ENCODE measurements around the gene HIP1. TPM values are rescaled to one million over a fixed set of nuclear protein-coding genes. Genes with fewer than 3 reads are reported as not detected.

The HIP1 gene
- total RNA-seq, 2 donors from 2014 or later = 12.2 to 13.6 TPM

DNA sequence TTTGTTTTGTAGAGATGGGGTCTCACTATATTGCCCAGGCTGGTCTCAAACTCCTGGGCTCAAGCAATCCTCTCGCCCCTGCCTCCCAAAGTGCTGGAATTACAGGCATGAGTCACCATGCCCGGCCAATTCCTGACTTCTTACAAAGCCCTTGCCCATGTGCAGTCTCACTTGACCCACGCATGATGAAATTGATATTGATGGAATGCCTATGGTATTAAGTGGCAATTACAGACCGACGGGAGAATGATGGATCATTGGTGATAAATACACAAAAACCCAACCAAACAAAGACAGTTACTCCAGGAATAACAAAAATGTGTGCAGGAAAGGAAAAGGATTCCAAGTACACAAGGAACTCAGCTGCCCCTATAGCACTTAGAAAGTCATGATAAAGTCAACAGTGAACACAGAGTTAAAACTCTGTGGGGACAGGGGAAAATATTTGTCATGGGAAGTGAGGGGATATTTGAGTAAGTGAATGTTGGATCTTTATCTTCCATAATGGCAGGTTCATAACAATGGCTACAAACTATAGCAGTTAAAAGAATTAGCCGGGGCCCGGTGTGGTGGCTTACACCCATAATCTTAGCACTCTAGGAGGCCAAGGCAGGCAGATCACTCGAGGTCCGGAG, 21.6 kb downstream of the HIP1 start:
- DNase-seq (ENCODE audit: low spot score) = no peak
- H3K4me3 ChIP-seq = no peak overlapping the region
- H3K4me1 ChIP-seq = peaks cover 0 to 16% of the 10 kb centered on the region in 2 donors
- TF ChIP-seq, protein P1, sequence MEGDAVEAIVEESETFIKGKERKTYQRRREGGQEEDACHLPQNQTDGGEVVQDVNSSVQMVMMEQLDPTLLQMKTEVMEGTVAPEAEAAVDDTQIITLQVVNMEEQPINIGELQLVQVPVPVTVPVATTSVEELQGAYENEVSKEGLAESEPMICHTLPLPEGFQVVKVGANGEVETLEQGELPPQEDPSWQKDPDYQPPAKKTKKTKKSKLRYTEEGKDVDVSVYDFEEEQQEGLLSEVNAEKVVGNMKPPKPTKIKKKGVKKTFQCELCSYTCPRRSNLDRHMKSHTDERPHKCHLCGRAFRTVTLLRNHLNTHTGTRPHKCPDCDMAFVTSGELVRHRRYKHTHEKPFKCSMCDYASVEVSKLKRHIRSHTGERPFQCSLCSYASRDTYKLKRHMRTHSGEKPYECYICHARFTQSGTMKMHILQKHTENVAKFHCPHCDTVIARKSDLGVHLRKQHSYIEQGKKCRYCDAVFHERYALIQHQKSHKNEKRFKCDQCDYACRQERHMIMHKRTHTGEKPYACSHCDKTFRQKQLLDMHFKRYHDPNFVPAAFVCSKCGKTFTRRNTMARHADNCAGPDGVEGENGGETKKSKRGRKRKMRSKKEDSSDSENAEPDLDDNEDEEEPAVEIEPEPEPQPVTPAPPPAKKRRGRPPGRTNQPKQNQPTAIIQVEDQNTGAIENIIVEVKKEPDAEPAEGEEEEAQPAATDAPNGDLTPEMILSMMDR (IDR thresholded peaks at IDR 0.05) = no peak
- H3K36me3 ChIP-seq = no peaks in the 10 kb centered on the region
- H3K9me3 ChIP-seq = no peaks in the 10 kb centered on the region
- no peaks in the 10 kb centered on the region for H3K27me3 ChIP-seq
- H3K27ac ChIP-seq = no peak overlapping the region

DNA sequence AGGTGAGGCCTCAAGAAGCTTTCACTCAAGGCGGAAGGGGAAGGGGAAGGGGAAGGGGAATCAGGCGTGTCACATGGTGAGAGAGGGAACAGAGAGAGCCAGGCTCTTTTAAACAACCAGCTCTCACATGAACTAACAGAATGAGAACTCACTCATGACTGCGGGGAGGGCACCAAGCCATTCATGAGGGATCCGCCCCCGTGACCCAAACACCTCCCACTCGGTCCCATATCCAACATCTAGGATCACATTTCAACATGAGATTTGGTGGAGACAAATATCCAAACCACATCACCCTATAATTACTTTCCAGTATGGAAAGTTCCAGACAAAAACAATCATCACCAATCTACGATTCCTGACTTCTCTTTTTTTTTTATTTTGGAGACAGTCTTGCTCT, 22.9 kb downstream of the HIP1 start:
- no peaks in the 10 kb centered on the region for H3K9me3 ChIP-seq
- no peaks in the 10 kb centered on the region for H3K36me3 ChIP-seq
- H3K27me3 ChIP-seq = no peaks in the 10 kb centered on the region
- no peak overlapping the region for H3K4me3 ChIP-seq
- TF ChIP-seq, protein P1 (IDR thresholded peaks at IDR 0.05) = no peak
- DNase-seq (ENCODE audit: low spot score) = no peak
- H3K4me1 ChIP-seq = peaks cover 0 to 28% of the 10 kb centered on the region in 2 donors
- H3K27ac ChIP-seq = no peak overlapping the region

DNA sequence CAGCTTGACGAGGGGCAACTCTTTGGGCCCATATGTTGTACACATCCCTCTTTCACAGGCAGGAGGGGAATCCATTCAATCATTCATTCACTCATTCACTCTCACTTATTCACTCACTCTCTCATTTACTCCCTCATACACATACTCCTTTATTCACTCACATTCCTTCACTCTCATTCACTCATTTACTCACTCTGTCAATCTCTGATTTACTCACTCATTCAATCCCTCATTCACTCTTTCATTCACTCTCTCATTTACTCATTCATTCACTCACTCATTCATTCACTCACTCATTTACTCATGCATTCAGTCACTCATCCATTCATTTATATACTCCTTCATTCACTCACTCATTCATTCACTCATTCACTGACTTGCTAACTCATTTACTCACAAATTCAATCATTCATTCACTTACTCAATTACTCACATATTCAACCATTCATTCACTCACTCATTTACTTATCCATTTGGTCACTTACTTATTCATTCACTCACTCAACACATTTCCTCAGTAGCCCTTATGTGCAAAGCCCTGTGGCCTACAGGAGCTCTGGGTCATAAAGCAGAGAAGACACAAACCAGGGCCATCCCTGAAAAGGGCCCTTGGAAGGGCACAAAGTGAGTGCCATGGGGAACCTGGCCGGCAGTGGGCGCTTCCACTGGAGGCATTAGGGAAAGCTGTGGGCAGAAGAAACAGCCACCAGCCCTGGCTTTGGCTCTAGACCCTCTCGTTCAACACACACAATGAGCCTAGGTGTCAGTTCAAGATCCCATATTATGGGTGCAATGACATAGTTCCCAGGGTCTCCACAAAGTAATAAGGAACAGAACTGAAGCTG, 26.0 kb downstream of the HIP1 start:
- Histone ChIP-seq H3K9me3 (peaks cover 6 to 25% of the 10 kb centered on the region in 2 donors), H3K27me3 (no peaks in the 10 kb centered on the region), H3K27ac (peak overlapping the region; percentile 79 to 90), H3K4me1 (peaks cover 0 to 33% of the 10 kb centered on the region in 2 donors), H3K36me3 (no peaks in the 10 kb centered on the region), H3K4me3 (no peak overlapping the region)
- DNase-seq (ENCODE audit: low spot score) = no peak
- TF ChIP-seq, protein P1 (IDR thresholded peaks at IDR 0.05) = no peak

DNA sequence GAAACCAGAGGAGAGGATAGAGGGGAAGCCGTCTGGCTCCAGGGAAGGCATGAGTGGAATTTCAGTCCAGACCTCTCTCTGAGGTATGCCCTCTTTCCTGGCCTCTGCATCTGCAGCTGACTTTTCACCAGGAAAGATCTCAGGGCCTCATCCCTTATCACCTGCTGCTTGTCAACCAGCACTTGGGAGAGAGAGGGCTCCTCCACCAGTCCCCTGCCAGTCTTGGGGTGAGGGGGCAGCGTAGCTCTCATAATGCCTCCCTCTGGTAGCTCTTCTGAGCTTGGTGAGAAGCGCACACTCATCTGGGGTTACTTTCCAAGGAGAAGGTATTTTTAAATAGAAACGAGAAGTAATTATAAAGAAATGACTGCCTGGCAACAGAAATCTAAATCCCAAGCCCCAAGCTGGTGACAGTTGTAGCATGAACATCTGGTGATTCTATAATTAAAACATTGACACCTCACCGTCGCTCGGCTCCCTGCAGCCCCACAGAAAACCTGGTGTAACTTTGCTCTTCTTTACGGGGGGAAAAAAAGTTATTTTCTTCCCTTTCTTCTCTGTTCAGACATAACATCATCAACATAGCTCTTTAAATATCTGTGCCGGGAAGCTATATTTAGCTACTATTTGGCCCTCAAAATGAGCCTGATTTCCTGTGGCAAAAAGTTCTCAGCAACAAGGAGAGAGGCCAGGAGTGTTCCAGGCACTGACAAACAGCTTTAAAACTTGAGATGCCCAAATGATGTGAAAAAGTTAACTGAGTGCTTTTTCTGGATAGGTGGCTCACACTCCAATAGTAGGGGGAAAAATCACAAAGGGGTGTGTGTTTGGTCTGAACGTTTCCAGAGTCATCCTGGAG, 26.9 kb downstream of the HIP1 start:
- H3K4me1 ChIP-seq = peaks cover 0 to 33% of the 10 kb centered on the region in 2 donors
- no peaks in the 10 kb centered on the region for H3K27me3 ChIP-seq
- peak overlapping the region; percentile 79 to 90 for H3K27ac ChIP-seq
- H3K4me3 ChIP-seq = no peak overlapping the region
- TF ChIP-seq, protein P1 (IDR thresholded peaks at IDR 0.05) = no peak
- peaks cover 6 to 25% of the 10 kb centered on the region in 2 donors for H3K9me3 ChIP-seq
- H3K36me3 ChIP-seq = no peaks in the 10 kb centered on the region
- DNase-seq (ENCODE audit: low spot score) = no peak

DNA sequence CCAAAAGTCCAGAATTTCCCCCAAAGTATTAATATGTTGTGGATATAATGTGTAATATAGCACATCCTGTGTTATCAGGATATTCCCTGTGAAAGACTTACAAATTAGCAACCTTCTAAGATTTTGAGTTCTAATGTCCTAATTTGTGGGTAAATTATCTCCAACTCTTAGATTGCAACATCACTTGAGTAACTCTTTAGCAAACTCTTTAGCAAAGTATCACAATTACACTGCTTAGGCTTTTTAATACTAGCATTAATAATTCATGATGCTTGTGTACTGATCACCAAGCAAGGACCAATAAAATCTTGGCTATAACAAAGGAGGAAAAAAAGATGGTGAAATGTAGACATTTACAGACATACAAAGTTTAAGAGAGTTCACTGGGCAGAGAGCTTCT, 27.7 kb downstream of the HIP1 start:
- Histone ChIP-seq H3K4me1 (peaks cover 0 to 33% of the 10 kb centered on the region in 2 donors), H3K4me3 (no peak overlapping the region), H3K36me3 (no peaks in the 10 kb centered on the region), H3K27me3 (no peaks in the 10 kb centered on the region), H3K9me3 (peaks cover 6 to 25% of the 10 kb centered on the region in 2 donors), H3K27ac (peak overlapping the region; percentile 79 to 90)
- TF ChIP-seq, protein P1 (IDR thresholded peaks at IDR 0.05) = no peak
- no peak for DNase-seq (ENCODE audit: low spot score)
